Activated T-helper 1 cell treated with anti-CD3 and anti-CD28 coated beads, Interleukin-2, amount 50 U/mL, for 16 hours (primary cell): ENCODE results near the gene KRT17.
"Not testable (repeated sequence)": the region's sequence is repeated elsewhere in the genome, so short reads cannot be mapped to it uniquely, and the experiment has no call there.

Experiments used
- DNase-seq, 2 donors: peaks; one replicate each; pipeline ENCODE4 v3.0.0-alpha.2; 2020; ENCODE audit warnings: low read depth in 1 of 2, low spot score in 1 of 2

The KRT17 gene

GRCh38 chr17:41635121-41636097, 11.0 kb upstream of the KRT17 start:
- no peak for DNase-seq

- no peak for DNase-seq
These were observed 10.3 kb upstream of the KRT17 start for GRCh38 chr17:41634639-41635038.

GRCh38 chr17:41633556-41634199, 9.3 kb upstream of the KRT17 start:
- no peak for DNase-seq

GRCh38 chr17:41632482-41633105, 8.2 kb upstream of the KRT17 start:
- no peak for DNase-seq

GRCh38 chr17:41631898-41632285, 7.5 kb upstream of the KRT17 start:
- no peak for DNase-seq

- no peak for DNase-seq
These were observed 6.9 kb upstream of the KRT17 start for GRCh38 chr17:41631025-41631897.

GRCh38 chr17:41629826-41630670, 5.7 kb upstream of the KRT17 start:
- DNase-seq = no peak

GRCh38 chr17:41629316-41629715, 4.9 kb upstream of the KRT17 start:
- no peak for DNase-seq

GRCh38 chr17:41628621-41629255, 4.4 kb upstream of the KRT17 start:
- not testable (repeated sequence) for DNase-seq

GRCh38 chr17:41628073-41628370, 3.6 kb upstream of the KRT17 start:
- DNase-seq = not testable (repeated sequence)

- DNase-seq = no peak
These were observed 3.1 kb upstream of the KRT17 start for GRCh38 chr17:41627316-41628072.

- DNase-seq = not testable (repeated sequence)
These were observed 2.5 kb upstream of the KRT17 start for GRCh38 chr17:41626914-41627295.

GRCh38 chr17:41626028-41626913, 1.9 kb upstream of the KRT17 start:
- not testable (repeated sequence) for DNase-seq

GRCh38 chr17:41625602-41626001, 1.2 kb upstream of the KRT17 start:
- no peak for DNase-seq

GRCh38 chr17:41623184-41623861, 1.1 kb downstream of the KRT17 start:
- DNase-seq = not testable (repeated sequence)

GRCh38 chr17:41622340-41623183, 1.8 kb downstream of the KRT17 start:
- not testable (repeated sequence) for DNase-seq
